Type B pancreatic cell (in vitro differentiated cells): ENCODE results near the gene PXDC1. TPM values are rescaled to one million over a fixed set of nuclear protein-coding genes. Genes with fewer than 3 reads are reported as not detected.
"Not testable (repeated sequence)": the region's sequence is repeated elsewhere in the genome, so short reads cannot be mapped to it uniquely, and the experiment has no call there.

Experiments
- DNase-seq: peaks from one replicate; pipeline ENCODE4 v3.0.0; 2021; ENCODE audit warnings: mixed read lengths; ENCODE audit not compliant: unreplicated experiment; ENCODE audit errors: extremely low spot score
- H3K27ac Mint-ChIP-seq: 2 replicates; pipeline ENCODE4 v1.8.0; 2021; ENCODE audit warnings: mild to moderate bottlenecking, mixed read lengths
- H3K27me3 Mint-ChIP-seq: 2 replicates; pipeline ENCODE4 v1.8.0; 2021; ENCODE audit warnings: mixed read lengths
- H3K36me3 Mint-ChIP-seq: 2 replicates; pipeline ENCODE4 v1.8.0; 2021; ENCODE audit warnings: mixed read lengths
- H3K4me1 Mint-ChIP-seq: one replicate; pipeline ENCODE4 v1.8.0; 2021; ENCODE audit warnings: mixed read lengths; ENCODE audit not compliant: unreplicated experiment
- H3K4me3 Mint-ChIP-seq: 2 replicates; pipeline ENCODE4 v1.8.0; 2021; ENCODE audit warnings: mild to moderate bottlenecking, mixed read lengths
- H3K9me3 Mint-ChIP-seq: 2 replicates; pipeline ENCODE4 v1.8.0; 2021; ENCODE audit warnings: mixed read lengths
- total RNA-seq: library from RNA; stranded (reverse); gene quantifications from 2 replicates; pipeline ENCODE4 v1.2.1, GENCODE V29; 2021; ENCODE audit warnings: low replicate concordance
- TF ChIP-seq, protein P1 (sequence below): fragments of 200-600 bp; sonication (generic); conservative IDR thresholded peaks from 2 replicates; pipeline ENCODE4 v1.5.0; 2021; ENCODE audit warnings: antibody characterized with exemption, mild to moderate bottlenecking

PXDC1 gene
- total RNA-seq, 1 donor from 2014 or later = 23.6 TPM

GRCh38 chr6:3775386-3775785 lies 23.9 kb upstream of the PXDC1 start:
- Mint-ChIP-seq H3K9me3 (no peaks in the 10 kb centered on the region), H3K27ac (no peak overlapping the region), H3K36me3 (no peaks in the 10 kb centered on the region), H3K27me3 (no peaks in the 10 kb centered on the region), H3K4me1 (peaks cover 16% of the 10 kb centered on the region), H3K4me3 (no peak overlapping the region)
- TF ChIP-seq, protein P1, sequence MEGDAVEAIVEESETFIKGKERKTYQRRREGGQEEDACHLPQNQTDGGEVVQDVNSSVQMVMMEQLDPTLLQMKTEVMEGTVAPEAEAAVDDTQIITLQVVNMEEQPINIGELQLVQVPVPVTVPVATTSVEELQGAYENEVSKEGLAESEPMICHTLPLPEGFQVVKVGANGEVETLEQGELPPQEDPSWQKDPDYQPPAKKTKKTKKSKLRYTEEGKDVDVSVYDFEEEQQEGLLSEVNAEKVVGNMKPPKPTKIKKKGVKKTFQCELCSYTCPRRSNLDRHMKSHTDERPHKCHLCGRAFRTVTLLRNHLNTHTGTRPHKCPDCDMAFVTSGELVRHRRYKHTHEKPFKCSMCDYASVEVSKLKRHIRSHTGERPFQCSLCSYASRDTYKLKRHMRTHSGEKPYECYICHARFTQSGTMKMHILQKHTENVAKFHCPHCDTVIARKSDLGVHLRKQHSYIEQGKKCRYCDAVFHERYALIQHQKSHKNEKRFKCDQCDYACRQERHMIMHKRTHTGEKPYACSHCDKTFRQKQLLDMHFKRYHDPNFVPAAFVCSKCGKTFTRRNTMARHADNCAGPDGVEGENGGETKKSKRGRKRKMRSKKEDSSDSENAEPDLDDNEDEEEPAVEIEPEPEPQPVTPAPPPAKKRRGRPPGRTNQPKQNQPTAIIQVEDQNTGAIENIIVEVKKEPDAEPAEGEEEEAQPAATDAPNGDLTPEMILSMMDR = no peak
- no peak for DNase-seq

DNA sequence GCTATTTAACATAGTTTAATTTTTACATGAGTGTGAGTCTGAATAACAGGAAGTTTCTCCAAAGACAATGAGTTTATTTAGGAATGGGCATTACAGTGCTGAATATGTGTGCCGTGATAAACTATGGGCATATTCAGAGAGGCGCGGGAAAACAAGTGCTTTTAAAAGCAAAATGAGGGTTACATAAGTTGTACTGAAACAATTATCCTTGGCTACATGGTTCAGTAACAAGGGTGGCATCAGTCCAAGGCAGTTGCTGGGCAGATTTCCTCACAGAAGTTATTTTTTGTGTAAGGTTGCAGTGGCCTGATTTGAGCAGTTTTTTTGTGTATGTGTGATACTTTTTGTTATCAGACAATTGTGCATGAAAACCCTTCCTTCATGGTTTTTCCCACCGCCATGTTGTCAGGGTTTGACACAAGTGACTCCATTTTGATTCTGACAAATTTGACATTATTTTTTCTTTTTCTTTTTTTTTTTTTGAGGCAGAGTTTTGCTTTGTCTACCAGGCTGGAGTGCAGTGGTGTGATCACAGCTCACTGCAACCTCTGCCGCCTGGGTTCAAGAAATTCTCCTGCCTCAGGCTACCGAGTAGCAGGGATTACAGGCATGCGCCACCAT lies 22.3 kb upstream of the PXDC1 start:
- Mint-ChIP-seq H3K4me3 (no peak overlapping the region), H3K36me3 (no peaks in the 10 kb centered on the region), H3K27ac (no peak overlapping the region), H3K9me3 (no peaks in the 10 kb centered on the region), H3K27me3 (no peaks in the 10 kb centered on the region), H3K4me1 (peaks cover 13% of the 10 kb centered on the region)
- DNase-seq = no peak
- TF ChIP-seq, protein P1 = no peak

DNA sequence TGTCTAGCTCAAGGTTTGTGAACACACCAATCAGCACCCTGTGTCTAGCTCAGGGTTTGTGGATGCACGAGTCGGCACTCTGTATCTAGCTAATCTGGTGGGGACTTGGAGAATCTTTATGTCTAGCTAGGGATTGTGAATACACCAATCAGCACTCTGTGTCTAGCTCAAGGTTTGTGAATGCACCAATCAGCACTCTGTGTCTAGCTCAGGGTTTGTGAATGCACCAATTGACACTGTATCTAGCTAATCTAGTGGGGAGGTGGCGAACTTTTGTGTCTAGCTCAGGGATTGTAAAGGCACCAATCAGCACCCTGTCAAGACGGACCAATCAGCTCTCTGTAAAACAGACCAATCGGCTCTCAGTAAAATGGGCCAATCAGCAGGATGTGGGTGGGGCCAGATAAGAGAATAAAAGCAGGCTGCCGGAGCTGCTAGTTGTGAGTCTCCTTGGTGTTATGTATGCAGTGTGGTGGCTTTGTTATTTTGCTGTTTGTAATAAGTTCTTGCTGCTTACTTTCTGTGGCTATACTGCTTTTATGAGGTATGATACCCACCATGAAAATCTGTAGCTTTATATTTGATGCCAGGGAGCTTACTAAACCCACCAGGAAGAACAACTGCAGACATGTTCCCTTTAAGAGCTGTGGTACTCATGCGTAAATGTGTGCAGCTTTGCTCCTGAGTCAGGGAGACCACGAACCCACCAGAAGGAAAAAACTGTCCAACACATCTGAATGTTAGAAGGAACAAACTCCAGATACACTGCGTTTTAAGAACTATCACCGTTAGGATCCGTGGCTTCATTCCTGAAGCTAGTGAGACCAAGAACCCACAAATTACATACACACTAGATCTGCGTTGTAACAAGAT lies 20.9 kb upstream of the PXDC1 start:
- not testable (repeated sequence) for H3K27ac Mint-ChIP-seq, H3K4me3 Mint-ChIP-seq, H3K27me3 Mint-ChIP-seq, H3K9me3 Mint-ChIP-seq, H3K4me1 Mint-ChIP-seq, DNase-seq, H3K36me3 Mint-ChIP-seq

GRCh38 chr6:3771407-3772011 lies 20.0 kb upstream of the PXDC1 start:
- Mint-ChIP-seq H3K27ac (no peak overlapping the region), H3K27me3 (no peaks in the 10 kb centered on the region), H3K36me3 (no peaks in the 10 kb centered on the region), H3K4me1 (peaks cover 2% of the 10 kb centered on the region), H3K9me3 (no peaks in the 10 kb centered on the region), H3K4me3 (no peak overlapping the region)
- DNase-seq = no peak
- TF ChIP-seq, protein P1 = no peak

GRCh38 chr6:3770023-3770720 lies 18.7 kb upstream of the PXDC1 start:
- TF ChIP-seq, protein P1 = no peak
- Mint-ChIP-seq H3K36me3 (no peaks in the 10 kb centered on the region), H3K27me3 (no peaks in the 10 kb centered on the region), H3K9me3 (no peaks in the 10 kb centered on the region), H3K4me3 (no peak overlapping the region), H3K4me1 (peaks cover 8% of the 10 kb centered on the region), H3K27ac (no peak overlapping the region)
- DNase-seq = no peak
